Gastrocnemius medialis (tissue), 4 donors: Measurements from ENCODE around the gene OAT. TPM values are rescaled to one million over a fixed set of nuclear protein-coding genes. Genes with fewer than 3 reads are reported as not detected.

Experiments
- ATAC-seq, 2 donors: fragments of 150-250 bp; one replicate each; pipeline ENCODE4 v1.9.1; 2016
- DNase-seq, 2 donors: peaks; one replicate each; pipeline ENCODE4 v3.0.0-alpha.2; 2019
- H3K27ac ChIP-seq, 4 donors: fragments of 200-600 bp; sonication (generic); 1 replicate in 1 of 4; 2 replicates in 3 of 4; pipeline ENCODE4 v1.5.1; 2016 to 2018; ENCODE audit warnings: mild to moderate bottlenecking in 2 of 4, moderate library complexity in 1 of 4
- H3K27me3 ChIP-seq, 3 donors: fragments of 200-600 bp; sonication (generic) in 2 of 3; 1 replicate in 1 of 3; 2 replicates in 2 of 3; pipeline versions ENCODE4 v1.5.1 to v1.6.0; 2016 to 2019; ENCODE audit warnings: mild to moderate bottlenecking in 1 of 3, moderate library complexity in 1 of 3
- H3K36me3 ChIP-seq, 2 donors: fragments of 200-600 bp; sonication (generic) in 1 of 2; one replicate each; pipeline ENCODE4 v1.5.1; 2017 to 2018
- H3K4me1 ChIP-seq, 2 donors: fragments of 200-600 bp; sonication (generic) in 1 of 2; one replicate each; pipeline ENCODE4 v1.5.1; 2016 to 2017; ENCODE audit warnings: mild to moderate bottlenecking in 2 of 2
- H3K4me3 ChIP-seq, 4 donors: fragments of 200-600 bp; sonication (generic) in 3 of 4; 1 replicate in 1 of 4; 2 replicates in 3 of 4; pipeline ENCODE4 v1.5.1; 2016 to 2019; ENCODE audit warnings: mild to moderate bottlenecking in 2 of 4
- H3K9me3 ChIP-seq, 3 donors: fragments of 200-600 bp; sonication (generic) in 2 of 3; 1 replicate in 1 of 3; 2 replicates in 2 of 3; pipeline ENCODE4 v1.5.1; 2016 to 2019
- POLR2A ChIP-seq, 2 donors: fragments of 450-650 bp; IDR thresholded peaks; one replicate each; pipeline ENCODE4 v1.6.1; 2017; ENCODE audit warnings: antibody characterized with exemption in 2 of 2, mild to moderate bottlenecking in 2 of 2, moderate library complexity in 2 of 2
- in situ Hi-C, 4 donors: fragments of 200-750 bp; cut with MboI; loops; one replicate each; pipeline versions ENCODE4 v1.15.0 to v1.8.0; 2017; ENCODE audit warnings: low sequenced_read_pairs in 4 of 4
- intact Hi-C: fragments of 100-400 bp; cut with DNase I; formaldehyde crosslinking; loops from one replicate; pipeline ENCODE4 v1.15.1; 2023; ENCODE audit warnings: low total_unique reads
- total RNA-seq, 4 donors: library from RNA; depleted of rRNA; stranded (reverse); fragments of >200 nt; gene quantifications; one replicate each; pipeline versions ENCODE4 v1.1.0 to v1.2.3, GENCODE V29; 2016
- TF ChIP-seq, protein P1 (sequence below), 5 experiments: fragments of 450-650 bp in 3 of 5; fragments of 200-600 bp in 2 of 5; sonication (generic) in 2 of 5; IDR thresholded peaks in 4 of 5; conservative IDR thresholded peaks in 1 of 5; 1 replicate in 4 of 5; 2 replicates in 1 of 5; pipeline ENCODE4 v1.5.1; 2016 to 2019; ENCODE audit warnings: antibody characterized with exemption in 5 of 5, mild to moderate bottlenecking in 3 of 5, moderate library complexity in 3 of 5

The OAT gene
- total RNA-seq, 4 donors from 2014 or later: 20.1 to 97.2 (median 42.6) TPM

DNA sequence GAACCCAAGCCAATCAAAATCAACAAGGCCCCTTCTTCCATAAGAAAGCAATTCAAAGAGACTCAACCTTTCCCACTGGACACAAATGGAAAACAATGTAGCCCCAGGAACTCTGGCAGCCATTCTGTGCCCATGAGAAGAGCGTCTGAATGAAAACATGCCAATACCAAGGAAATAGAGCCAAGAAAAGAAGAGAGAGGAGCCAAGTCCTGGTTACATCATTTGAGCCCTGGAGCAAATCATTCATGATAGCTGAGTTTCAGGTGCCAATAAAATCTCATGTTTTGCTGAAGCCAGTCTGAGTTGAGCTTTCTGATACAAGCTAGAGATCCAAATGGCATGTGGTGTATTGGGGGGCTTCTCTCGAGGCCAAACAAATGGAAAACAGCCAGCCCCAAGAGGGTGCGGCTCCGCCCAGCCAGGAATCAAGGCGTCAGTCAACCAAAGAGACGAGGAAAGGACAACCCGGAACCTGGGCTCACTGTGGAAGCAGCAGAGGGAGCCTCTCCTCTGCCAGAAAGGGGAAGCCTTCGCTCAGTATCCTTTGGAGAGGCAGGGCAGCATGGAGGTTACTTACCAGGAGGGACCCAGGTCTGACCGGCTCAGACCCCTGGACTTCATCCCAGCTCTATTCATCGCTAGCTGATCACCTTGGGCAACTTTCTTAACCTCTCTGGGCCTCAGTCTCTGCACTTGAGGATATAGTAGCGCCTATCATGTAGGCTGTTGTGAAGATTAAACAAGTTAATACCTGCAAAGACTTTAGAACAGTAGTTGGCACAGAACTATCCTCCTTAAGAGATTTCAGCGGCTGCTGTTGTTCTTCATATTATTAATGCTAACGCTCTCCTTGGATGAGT is 61.8 kb downstream of the OAT start:
- Histone ChIP-seq H3K36me3 (no peaks in the 10 kb centered on the region), H3K9me3 (no peaks in the 10 kb centered on the region), H3K4me1 (peaks cover 0 to 6% of the 10 kb centered on the region in 2 donors), H3K27me3 (no peaks in the 10 kb centered on the region), H3K4me3 (no peak overlapping the region), H3K27ac (no peak overlapping the region)
- DNase-seq: no peak
- in situ Hi-C loops (no loop called here), intact Hi-C loops (no loop called here)
- TF ChIP-seq POLR2A (IDR thresholded peaks at IDR 0.05): no peak
- TF ChIP-seq, protein P1, sequence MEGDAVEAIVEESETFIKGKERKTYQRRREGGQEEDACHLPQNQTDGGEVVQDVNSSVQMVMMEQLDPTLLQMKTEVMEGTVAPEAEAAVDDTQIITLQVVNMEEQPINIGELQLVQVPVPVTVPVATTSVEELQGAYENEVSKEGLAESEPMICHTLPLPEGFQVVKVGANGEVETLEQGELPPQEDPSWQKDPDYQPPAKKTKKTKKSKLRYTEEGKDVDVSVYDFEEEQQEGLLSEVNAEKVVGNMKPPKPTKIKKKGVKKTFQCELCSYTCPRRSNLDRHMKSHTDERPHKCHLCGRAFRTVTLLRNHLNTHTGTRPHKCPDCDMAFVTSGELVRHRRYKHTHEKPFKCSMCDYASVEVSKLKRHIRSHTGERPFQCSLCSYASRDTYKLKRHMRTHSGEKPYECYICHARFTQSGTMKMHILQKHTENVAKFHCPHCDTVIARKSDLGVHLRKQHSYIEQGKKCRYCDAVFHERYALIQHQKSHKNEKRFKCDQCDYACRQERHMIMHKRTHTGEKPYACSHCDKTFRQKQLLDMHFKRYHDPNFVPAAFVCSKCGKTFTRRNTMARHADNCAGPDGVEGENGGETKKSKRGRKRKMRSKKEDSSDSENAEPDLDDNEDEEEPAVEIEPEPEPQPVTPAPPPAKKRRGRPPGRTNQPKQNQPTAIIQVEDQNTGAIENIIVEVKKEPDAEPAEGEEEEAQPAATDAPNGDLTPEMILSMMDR (IDR thresholded peaks at IDR 0.05 in 4 of 5, conservative IDR thresholded peaks at IDR 0.05 in 1 of 5): no peak
- no peak for ATAC-seq

DNA sequence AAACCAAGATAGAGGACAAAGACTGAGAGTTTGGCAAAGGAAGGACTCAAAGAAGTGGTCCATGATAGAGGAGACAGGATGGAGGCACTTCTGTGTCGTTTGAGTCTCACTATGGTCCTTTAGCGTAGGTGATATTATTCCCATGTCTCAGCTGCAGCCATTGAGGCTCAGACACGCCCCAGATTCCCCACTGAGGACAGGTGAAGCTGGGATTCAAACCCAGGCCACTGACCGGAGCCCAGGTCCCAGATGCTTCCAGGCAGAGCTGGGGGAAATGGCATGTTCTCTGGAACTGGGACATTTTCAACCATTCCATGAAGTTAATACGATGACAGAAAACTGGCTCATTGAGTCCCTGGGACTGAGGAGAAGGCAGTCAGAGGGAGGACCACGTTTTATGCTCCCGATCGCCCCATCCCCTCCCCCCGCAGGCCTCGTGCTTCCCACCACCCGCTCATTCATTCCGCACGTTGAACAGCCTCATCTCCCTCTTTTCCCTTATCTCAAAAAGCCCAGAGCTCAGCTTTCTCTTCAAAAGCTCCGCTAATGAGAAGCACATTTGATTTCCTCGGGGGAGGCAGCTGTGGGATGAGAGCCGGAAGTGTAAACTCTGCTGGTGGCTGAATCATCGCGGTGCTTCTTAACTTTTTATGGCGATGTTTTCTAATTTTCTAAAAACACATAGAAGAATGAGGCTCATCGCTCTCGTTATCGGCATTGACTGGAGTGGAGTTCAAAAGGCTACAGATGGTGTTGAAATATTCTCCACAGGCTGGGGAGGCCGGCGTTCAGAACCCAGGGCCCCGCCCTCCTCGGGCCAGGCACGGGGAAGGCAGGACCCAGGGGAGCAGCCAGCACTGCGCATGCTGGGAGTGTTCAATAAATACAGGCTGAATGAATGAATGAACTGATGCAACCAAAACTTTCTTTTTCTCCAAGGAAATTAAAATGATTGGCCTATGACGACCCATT is 64.0 kb downstream of the OAT start:
- no peaks in the 10 kb centered on the region for H3K9me3 ChIP-seq
- in situ Hi-C loops: no loop called here
- ATAC-seq (peak in 1 of 2 donors; percentile 44), DNase-seq (peak in 1 of 2 donors; percentile 16)
- intact Hi-C loops: no loop called here
- H3K27me3 ChIP-seq: no peaks in the 10 kb centered on the region
- no peak overlapping the region for H3K27ac ChIP-seq
- no peaks in the 10 kb centered on the region for H3K36me3 ChIP-seq
- H3K4me3 ChIP-seq: peak overlapping the region; percentile 30 to 53 (median 38)
- TF ChIP-seq, protein P1 (IDR thresholded peaks at IDR 0.05 in 4 of 5, conservative IDR thresholded peaks at IDR 0.05 in 1 of 5): no peak
- TF ChIP-seq POLR2A (IDR thresholded peaks at IDR 0.05): no peak
- H3K4me1 ChIP-seq: peaks cover 0 to 6% of the 10 kb centered on the region in 2 donors

DNA sequence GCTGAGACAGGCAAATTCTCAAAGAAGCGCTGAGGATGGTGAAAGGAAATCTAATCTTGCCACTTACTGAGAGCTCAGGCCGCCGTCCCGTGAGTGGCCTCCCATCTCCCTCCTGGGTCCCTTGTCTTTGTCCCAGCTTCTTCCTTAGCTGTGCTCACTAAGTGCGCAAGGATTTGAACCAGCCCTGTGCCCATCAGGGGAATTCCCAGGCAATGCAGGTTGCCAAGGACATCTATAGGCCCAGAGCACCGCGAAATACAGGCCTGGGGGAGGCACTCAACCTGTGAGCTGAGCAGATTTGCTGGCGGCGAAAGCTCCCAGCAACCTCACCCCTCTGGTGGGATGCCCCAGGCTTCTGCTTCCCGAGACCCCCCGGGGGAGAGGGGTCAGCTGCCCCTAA is 64.8 kb downstream of the OAT start:
- no peak overlapping the region for H3K4me3 ChIP-seq
- no peak overlapping the region for H3K27ac ChIP-seq
- no peaks in the 10 kb centered on the region for H3K27me3 ChIP-seq
- no peaks in the 10 kb centered on the region for H3K36me3 ChIP-seq
- H3K4me1 ChIP-seq: peaks cover 0 to 6% of the 10 kb centered on the region in 2 donors
- DNase-seq (no peak), ATAC-seq (no peak)
- in situ Hi-C loops: no loop called here
- TF ChIP-seq, protein P1 (IDR thresholded peaks at IDR 0.05 in 4 of 5, conservative IDR thresholded peaks at IDR 0.05 in 1 of 5): no peak
- no peak for TF ChIP-seq POLR2A (IDR thresholded peaks at IDR 0.05)
- H3K9me3 ChIP-seq: no peaks in the 10 kb centered on the region
- intact Hi-C loops: no loop called here

DNA sequence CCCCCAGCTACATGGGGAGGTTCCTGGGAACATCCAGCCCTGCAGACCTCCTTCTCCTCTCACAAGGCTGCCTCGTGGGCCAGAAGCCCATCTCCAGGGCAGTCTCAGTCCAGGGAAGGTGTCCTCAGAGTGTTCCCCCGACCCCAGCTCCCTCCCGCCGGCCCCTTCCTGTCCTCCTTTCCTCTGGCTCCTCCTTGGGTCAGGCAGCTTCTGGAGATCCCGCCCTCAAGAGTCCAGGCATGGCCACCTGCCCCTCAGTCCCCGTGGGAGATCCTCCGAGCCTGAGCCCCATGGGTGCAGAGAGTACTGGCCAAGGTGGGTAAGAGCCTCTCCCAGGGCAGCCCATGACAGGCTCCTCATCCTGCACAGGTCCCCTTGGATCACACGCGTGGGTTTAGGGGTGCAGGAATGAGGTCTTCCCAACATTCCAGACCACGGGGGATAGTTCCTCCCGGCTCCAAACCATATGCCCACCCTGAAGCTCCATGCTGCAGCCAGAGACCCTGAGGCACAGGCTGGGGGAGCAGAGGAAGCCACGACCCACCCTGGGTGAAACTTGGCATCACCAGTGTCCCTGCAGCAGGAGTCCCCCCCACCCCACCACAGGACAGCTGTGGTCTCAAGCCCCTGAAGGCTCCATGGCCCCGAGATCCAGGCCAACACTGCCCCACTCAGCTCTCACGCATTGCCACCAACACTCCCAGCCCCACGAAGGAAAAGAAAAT is 65.5 kb downstream of the OAT start:
- no peaks in the 10 kb centered on the region for H3K9me3 ChIP-seq
- TF ChIP-seq POLR2A (IDR thresholded peaks at IDR 0.05): no peak
- TF ChIP-seq, protein P1 (IDR thresholded peaks at IDR 0.05 in 4 of 5, conservative IDR thresholded peaks at IDR 0.05 in 1 of 5): no peak
- intact Hi-C loops (no loop called here), in situ Hi-C loops (no loop called here)
- no peak overlapping the region for H3K4me3 ChIP-seq
- no peaks in the 10 kb centered on the region for H3K36me3 ChIP-seq
- no peaks in the 10 kb centered on the region for H3K27me3 ChIP-seq
- ATAC-seq (no peak), DNase-seq (no peak)
- no peak overlapping the region for H3K27ac ChIP-seq
- H3K4me1 ChIP-seq: peaks cover 0 to 6% of the 10 kb centered on the region in 2 donors
